ENCODE data around the gene DCANP1. TPM values are rescaled to one million over a fixed set of nuclear protein-coding genes. Genes with fewer than 3 reads are reported as not detected.

Gene DCANP1
- total and polyA plus RNA-seq, 4 donors: 0.09 to 0.51 (median 0.28) TPM

- Histone ChIP-seq H3K9ac (ENCODE audit: insufficient read depth in 1 of 2, low read length in 2 of 2) (no peak overlapping the region), H3K27me3 (ENCODE audit: control insufficient read depth in 3 of 3, insufficient read depth in 3 of 3, low read length in 2 of 3) (peaks cover 0 to 10% (median 8%) of the 10 kb centered on the region in 3 donors), H3K36me3 (ENCODE audit: control insufficient read depth in 4 of 4, insufficient read depth in 4 of 4, low read length in 4 of 4) (no peaks in the 10 kb centered on the region), H3K4me1 (ENCODE audit: control insufficient read depth in 5 of 5, insufficient read depth in 5 of 5, low read length in 5 of 5) (peaks cover 0 to 15% (median 0%) of the 10 kb centered on the region in 5 donors), H3K9me3 (ENCODE audit: control insufficient read depth in 4 of 4, insufficient read depth in 3 of 4, low read length in 3 of 4) (peaks cover 0 to 4% (median 0%) of the 10 kb centered on the region in 4 donors), H3K27ac (ENCODE audit: low read depth in 1 of 2, low read length in 1 of 2) (no peak overlapping the region), H3K4me3 (no peak overlapping the region)
- WGBS, 2 donors: 91 to 97% methylated on average over 4 of the region's 4 CpGs
- no peak for DNase-seq
- ATAC-seq (ENCODE audit: insufficient read depth, low FRiP score): no peak
- TF ChIP-seq, protein P1, sequence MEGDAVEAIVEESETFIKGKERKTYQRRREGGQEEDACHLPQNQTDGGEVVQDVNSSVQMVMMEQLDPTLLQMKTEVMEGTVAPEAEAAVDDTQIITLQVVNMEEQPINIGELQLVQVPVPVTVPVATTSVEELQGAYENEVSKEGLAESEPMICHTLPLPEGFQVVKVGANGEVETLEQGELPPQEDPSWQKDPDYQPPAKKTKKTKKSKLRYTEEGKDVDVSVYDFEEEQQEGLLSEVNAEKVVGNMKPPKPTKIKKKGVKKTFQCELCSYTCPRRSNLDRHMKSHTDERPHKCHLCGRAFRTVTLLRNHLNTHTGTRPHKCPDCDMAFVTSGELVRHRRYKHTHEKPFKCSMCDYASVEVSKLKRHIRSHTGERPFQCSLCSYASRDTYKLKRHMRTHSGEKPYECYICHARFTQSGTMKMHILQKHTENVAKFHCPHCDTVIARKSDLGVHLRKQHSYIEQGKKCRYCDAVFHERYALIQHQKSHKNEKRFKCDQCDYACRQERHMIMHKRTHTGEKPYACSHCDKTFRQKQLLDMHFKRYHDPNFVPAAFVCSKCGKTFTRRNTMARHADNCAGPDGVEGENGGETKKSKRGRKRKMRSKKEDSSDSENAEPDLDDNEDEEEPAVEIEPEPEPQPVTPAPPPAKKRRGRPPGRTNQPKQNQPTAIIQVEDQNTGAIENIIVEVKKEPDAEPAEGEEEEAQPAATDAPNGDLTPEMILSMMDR (IDR thresholded peaks at IDR 0.05; ENCODE audit: control extremely low read depth, extremely low read depth): no peak
Measured at GRCh38 chr5:135481909-135482311, 34.8 kb upstream of the DCANP1 start.

DNA sequence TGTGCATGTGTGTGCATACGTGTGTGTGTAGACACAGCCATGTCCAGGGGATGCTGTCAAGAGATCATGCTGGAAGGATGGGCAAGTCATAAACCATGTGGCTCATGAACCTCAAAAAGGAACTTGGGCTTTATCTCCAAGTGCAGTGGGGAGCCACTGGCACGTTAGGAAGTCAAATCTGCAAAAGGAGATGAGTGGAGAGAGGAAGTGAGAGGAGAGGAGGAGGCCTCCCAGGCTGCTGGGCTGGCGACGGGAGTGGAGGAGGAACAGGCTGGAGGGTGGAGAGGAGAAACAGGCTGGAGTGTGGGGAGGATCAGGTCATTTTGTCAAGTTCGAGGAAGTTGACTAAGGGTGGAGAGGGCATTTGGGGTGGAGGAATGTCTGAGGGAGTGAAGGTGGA lies 34.2 kb upstream of the DCANP1 start:
- Histone ChIP-seq H3K27ac (ENCODE audit: low read depth in 1 of 2, low read length in 1 of 2) (no peak overlapping the region), H3K4me3 (no peak overlapping the region), H3K27me3 (ENCODE audit: control insufficient read depth in 3 of 3, insufficient read depth in 3 of 3, low read length in 2 of 3) (peaks cover 0 to 12% (median 6%) of the 10 kb centered on the region in 3 donors), H3K9me3 (ENCODE audit: control insufficient read depth in 4 of 4, insufficient read depth in 3 of 4, low read length in 3 of 4) (peaks cover 0 to 4% (median 0%) of the 10 kb centered on the region in 4 donors), H3K9ac (ENCODE audit: insufficient read depth in 1 of 2, low read length in 2 of 2) (no peak overlapping the region), H3K4me1 (ENCODE audit: control insufficient read depth in 5 of 5, insufficient read depth in 5 of 5, low read length in 5 of 5) (peaks cover 0 to 18% (median 0%) of the 10 kb centered on the region in 5 donors), H3K36me3 (ENCODE audit: control insufficient read depth in 4 of 4, insufficient read depth in 4 of 4, low read length in 4 of 4) (no peaks in the 10 kb centered on the region)
- TF ChIP-seq, protein P1 (IDR thresholded peaks at IDR 0.05; ENCODE audit: control extremely low read depth, extremely low read depth): no peak
- no peak for DNase-seq
- ATAC-seq (ENCODE audit: insufficient read depth, low FRiP score): peak; percentile 50
- 20 to 38% methylated on average over 5 of the region's 5 CpGs for WGBS, 2 donors

GRCh38 chr5:135480511-135480910 lies 33.4 kb upstream of the DCANP1 start:
- Histone ChIP-seq H3K9ac (ENCODE audit: insufficient read depth in 1 of 2, low read length in 2 of 2) (no peak overlapping the region), H3K27me3 (ENCODE audit: control insufficient read depth in 3 of 3, insufficient read depth in 3 of 3, low read length in 2 of 3) (peaks cover 0 to 14% (median under 1%) of the 10 kb centered on the region in 3 donors), H3K4me3 (no peak overlapping the region), H3K36me3 (ENCODE audit: control insufficient read depth in 4 of 4, insufficient read depth in 4 of 4, low read length in 4 of 4) (no peaks in the 10 kb centered on the region), H3K27ac (ENCODE audit: low read depth in 1 of 2, low read length in 1 of 2) (no peak overlapping the region), H3K4me1 (ENCODE audit: control insufficient read depth in 5 of 5, insufficient read depth in 5 of 5, low read length in 5 of 5) (peaks cover 0 to 18% (median 0%) of the 10 kb centered on the region in 5 donors), H3K9me3 (ENCODE audit: control insufficient read depth in 4 of 4, insufficient read depth in 3 of 4, low read length in 3 of 4) (no peaks in the 10 kb centered on the region)
- TF ChIP-seq, protein P1 (IDR thresholded peaks at IDR 0.05; ENCODE audit: control extremely low read depth, extremely low read depth): no peak
- 84 to 87% methylated on average over 5 of the region's 5 CpGs for WGBS, 2 donors
- no peak for ATAC-seq (ENCODE audit: insufficient read depth, low FRiP score)
- DNase-seq: no peak

DNA sequence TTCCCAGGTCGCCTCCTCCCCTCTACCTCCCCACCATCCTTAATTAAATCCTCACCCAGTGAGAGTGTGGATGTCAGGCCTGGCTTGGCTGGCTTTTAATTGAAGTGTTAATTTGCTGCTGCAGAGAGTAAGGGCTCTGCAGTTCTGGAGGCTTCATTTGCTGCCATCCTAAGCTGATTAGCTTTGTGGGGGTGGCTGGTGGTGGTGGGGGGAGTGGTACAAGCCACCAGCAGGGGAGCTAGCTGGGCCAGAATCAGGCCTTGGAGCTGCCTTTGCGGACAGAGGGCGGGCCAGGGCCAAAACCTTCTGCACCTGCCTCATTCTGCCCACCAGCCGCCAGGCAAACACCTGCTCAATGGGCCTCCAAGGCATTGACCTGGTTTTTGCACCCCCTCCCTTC lies 31.8 kb upstream of the DCANP1 start:
- WGBS, 2 donors: 82 to 94% methylated on average over 4 of the region's 4 CpGs
- no peak overlapping the region for H3K4me3 ChIP-seq
- peaks cover 0 to 14% (median 0%) of the 10 kb centered on the region in 3 donors for H3K27me3 ChIP-seq (ENCODE audit: control insufficient read depth in 3 of 3, insufficient read depth in 3 of 3, low read length in 2 of 3)
- H3K27ac ChIP-seq (ENCODE audit: low read depth in 1 of 2, low read length in 1 of 2): no peak overlapping the region
- H3K9ac ChIP-seq (ENCODE audit: insufficient read depth in 1 of 2, low read length in 2 of 2): no peak overlapping the region
- peaks cover 0 to 18% (median 0%) of the 10 kb centered on the region in 5 donors for H3K4me1 ChIP-seq (ENCODE audit: control insufficient read depth in 5 of 5, insufficient read depth in 5 of 5, low read length in 5 of 5)
- H3K9me3 ChIP-seq (ENCODE audit: control insufficient read depth in 4 of 4, insufficient read depth in 3 of 4, low read length in 3 of 4): peaks cover 0 to 4% (median 0%) of the 10 kb centered on the region in 4 donors
- TF ChIP-seq, protein P1 (IDR thresholded peaks at IDR 0.05; ENCODE audit: control extremely low read depth, extremely low read depth): no peak
- no peak for DNase-seq
- no peaks in the 10 kb centered on the region for H3K36me3 ChIP-seq (ENCODE audit: control insufficient read depth in 4 of 4, insufficient read depth in 4 of 4, low read length in 4 of 4)
- no peak for ATAC-seq (ENCODE audit: insufficient read depth, low FRiP score)

All from lung (tissue), 12 donors.